ENCODE results near the gene PCCB. TPM values are rescaled to one million over a fixed set of nuclear protein-coding genes. Genes with fewer than 3 reads are reported as not detected.

PCCB gene
- total RNA-seq, 1 donor from 2014 or later: 35.2 TPM

DNA sequence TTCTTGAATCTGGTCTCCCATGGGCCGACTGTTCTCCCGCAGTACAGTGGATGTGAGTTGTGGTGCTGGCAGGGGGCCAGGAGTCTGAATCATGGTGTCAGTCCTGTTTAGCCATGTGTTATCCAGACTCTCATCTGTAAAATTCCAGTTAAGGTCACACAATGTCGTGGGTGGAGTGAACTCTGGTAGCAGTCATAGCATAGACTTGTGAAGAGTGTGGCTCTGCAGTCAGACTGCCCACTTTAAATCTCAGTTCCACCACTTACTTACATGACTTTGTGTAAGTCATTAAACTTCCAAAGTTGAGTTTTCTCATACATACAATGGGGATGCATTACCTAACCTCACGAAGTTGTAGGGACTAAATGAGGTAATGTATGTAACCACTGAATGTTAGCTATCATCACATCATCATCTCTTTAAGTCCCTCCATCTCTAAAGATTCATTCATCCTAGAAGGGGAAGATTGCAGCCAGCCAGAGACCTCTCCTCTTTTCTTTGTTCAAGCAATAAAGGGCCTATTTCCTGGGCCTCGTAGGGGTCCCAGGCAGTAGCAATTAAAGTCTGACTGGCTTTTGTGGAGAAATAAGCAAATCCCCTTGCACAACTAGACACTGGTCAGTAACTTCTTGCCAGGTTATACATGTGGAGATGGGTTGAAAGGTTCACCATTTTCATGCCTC, 93.9 kb downstream of the PCCB start:
- Mint-ChIP-seq H3K4me3 (ENCODE audit: unreplicated experiment) (no peak overlapping the region), H3K27ac (ENCODE audit: unreplicated experiment) (no peak overlapping the region), H3K36me3 (ENCODE audit: low read depth, unreplicated experiment) (no peaks in the 10 kb centered on the region), H3K9me3 (ENCODE audit: unreplicated experiment) (no peaks in the 10 kb centered on the region), H3K27me3 (ENCODE audit: unreplicated experiment) (no peaks in the 10 kb centered on the region), H3K4me1 (ENCODE audit: unreplicated experiment) (peaks cover 2% of the 10 kb centered on the region)
- TF ChIP-seq, protein P1, sequence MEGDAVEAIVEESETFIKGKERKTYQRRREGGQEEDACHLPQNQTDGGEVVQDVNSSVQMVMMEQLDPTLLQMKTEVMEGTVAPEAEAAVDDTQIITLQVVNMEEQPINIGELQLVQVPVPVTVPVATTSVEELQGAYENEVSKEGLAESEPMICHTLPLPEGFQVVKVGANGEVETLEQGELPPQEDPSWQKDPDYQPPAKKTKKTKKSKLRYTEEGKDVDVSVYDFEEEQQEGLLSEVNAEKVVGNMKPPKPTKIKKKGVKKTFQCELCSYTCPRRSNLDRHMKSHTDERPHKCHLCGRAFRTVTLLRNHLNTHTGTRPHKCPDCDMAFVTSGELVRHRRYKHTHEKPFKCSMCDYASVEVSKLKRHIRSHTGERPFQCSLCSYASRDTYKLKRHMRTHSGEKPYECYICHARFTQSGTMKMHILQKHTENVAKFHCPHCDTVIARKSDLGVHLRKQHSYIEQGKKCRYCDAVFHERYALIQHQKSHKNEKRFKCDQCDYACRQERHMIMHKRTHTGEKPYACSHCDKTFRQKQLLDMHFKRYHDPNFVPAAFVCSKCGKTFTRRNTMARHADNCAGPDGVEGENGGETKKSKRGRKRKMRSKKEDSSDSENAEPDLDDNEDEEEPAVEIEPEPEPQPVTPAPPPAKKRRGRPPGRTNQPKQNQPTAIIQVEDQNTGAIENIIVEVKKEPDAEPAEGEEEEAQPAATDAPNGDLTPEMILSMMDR (IDR thresholded peaks at IDR 0.05; ENCODE audit: unreplicated experiment): no peak
- no peak for DNase-seq (ENCODE audit: low spot score)

DNA sequence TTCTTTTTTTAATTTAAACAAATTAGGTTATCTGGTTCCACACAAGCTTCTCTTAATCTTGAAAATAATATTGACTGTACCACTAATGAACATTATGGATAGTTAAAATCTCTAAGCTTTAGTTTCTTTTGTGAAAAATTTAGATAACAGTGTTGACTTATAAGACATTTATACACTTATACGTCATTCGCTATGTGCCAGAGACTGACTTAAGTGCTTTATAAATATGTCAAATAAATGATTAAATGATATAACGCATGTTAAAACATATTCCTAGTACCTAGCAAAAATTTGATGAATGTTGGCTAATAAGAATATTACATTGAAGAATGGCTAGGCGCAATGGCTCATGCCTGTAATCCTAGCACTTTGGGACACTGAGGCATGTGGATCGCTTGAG, 96.3 kb downstream of the PCCB start:
- H3K9me3 Mint-ChIP-seq (ENCODE audit: unreplicated experiment): no peaks in the 10 kb centered on the region
- TF ChIP-seq, protein P1 (IDR thresholded peaks at IDR 0.05; ENCODE audit: unreplicated experiment): no peak
- no peak overlapping the region for H3K4me3 Mint-ChIP-seq (ENCODE audit: unreplicated experiment)
- peaks cover 3% of the 10 kb centered on the region for H3K27me3 Mint-ChIP-seq (ENCODE audit: unreplicated experiment)
- H3K36me3 Mint-ChIP-seq (ENCODE audit: low read depth, unreplicated experiment): no peaks in the 10 kb centered on the region
- H3K27ac Mint-ChIP-seq (ENCODE audit: unreplicated experiment): no peak overlapping the region
- no peak for DNase-seq (ENCODE audit: low spot score)
- H3K4me1 Mint-ChIP-seq (ENCODE audit: unreplicated experiment): peaks cover 2% of the 10 kb centered on the region

DNA sequence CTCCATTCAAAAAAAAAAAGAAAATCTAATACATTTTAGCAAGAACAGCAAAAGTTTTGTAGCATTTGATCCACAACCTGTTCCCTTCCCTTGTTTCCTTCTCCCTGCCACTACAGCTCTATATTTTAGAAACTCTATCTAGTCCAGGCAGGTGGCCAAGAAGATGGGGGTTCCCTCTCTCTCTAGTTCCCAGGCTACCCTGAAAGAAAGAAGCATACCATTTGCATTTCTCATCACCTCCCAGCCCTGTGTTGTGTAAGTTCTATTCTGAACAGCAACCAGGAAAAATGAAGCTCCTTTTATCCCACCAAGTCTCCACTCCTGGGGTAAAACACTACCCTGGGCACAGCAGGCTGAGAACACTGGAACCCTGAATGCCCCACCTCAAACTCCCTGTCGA, 100.0 kb downstream of the PCCB start:
- H3K4me1 Mint-ChIP-seq (ENCODE audit: unreplicated experiment): peaks cover 2% of the 10 kb centered on the region
- H3K4me3 Mint-ChIP-seq (ENCODE audit: unreplicated experiment): no peak overlapping the region
- H3K27me3 Mint-ChIP-seq (ENCODE audit: unreplicated experiment): peaks cover 4% of the 10 kb centered on the region
- H3K9me3 Mint-ChIP-seq (ENCODE audit: unreplicated experiment): no peaks in the 10 kb centered on the region
- TF ChIP-seq, protein P1 (IDR thresholded peaks at IDR 0.05; ENCODE audit: unreplicated experiment): no peak
- no peak overlapping the region for H3K27ac Mint-ChIP-seq (ENCODE audit: unreplicated experiment)
- DNase-seq (ENCODE audit: low spot score): no peak
- peaks cover 3% of the 10 kb centered on the region for H3K36me3 Mint-ChIP-seq (ENCODE audit: low read depth, unreplicated experiment)

DNA sequence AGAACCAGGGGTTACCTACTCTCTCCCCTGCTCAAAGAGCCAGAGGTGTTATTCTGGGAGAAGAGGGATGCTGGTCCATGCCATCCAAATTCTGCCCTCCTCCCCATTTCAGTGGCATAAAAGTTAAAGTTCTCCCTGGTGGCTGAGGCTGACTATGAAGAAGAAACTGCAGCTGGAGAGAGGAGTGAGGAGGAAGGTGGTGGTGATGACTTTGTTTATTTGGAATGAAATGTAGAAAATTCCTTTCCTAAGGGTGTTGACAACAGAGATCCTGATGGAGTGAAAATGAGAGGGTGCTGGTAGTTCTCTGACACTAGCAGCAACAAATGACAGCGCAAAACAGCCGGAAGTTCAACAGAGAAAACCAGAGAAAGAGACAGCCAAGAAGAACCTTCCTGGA, 100.4 kb downstream of the PCCB start:
- H3K36me3 Mint-ChIP-seq (ENCODE audit: low read depth, unreplicated experiment): peaks cover 5% of the 10 kb centered on the region
- TF ChIP-seq, protein P1 (IDR thresholded peaks at IDR 0.05; ENCODE audit: unreplicated experiment): no peak
- no peak overlapping the region for H3K27ac Mint-ChIP-seq (ENCODE audit: unreplicated experiment)
- no peak overlapping the region for H3K4me3 Mint-ChIP-seq (ENCODE audit: unreplicated experiment)
- H3K9me3 Mint-ChIP-seq (ENCODE audit: unreplicated experiment): no peaks in the 10 kb centered on the region
- H3K27me3 Mint-ChIP-seq (ENCODE audit: unreplicated experiment): peaks cover 4% of the 10 kb centered on the region
- no peak for DNase-seq (ENCODE audit: low spot score)
- H3K4me1 Mint-ChIP-seq (ENCODE audit: unreplicated experiment): peaks cover 2% of the 10 kb centered on the region

DNA sequence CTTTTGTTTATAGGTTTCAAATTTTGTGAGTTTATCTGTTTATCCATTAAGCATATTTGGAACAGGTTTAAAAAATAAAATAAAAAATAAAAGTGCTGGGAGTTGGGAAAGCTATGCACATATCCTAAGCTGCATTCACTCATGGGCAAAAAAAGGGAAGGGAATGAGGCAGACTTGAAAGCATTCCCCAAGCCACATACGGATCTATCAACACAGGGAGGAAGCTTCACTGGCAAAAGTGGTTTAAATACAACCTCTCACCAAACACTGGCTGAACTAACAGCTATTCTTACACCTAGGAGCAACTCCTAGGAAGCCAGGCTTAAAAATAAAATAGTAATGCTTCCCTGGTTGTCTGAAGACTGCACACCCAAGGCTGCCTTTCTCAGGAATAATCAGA, 101.2 kb downstream of the PCCB start:
- TF ChIP-seq, protein P1 (IDR thresholded peaks at IDR 0.05; ENCODE audit: unreplicated experiment): no peak
- H3K36me3 Mint-ChIP-seq (ENCODE audit: low read depth, unreplicated experiment): peaks cover 5% of the 10 kb centered on the region
- H3K27me3 Mint-ChIP-seq (ENCODE audit: unreplicated experiment): peaks cover 4% of the 10 kb centered on the region
- no peaks in the 10 kb centered on the region for H3K9me3 Mint-ChIP-seq (ENCODE audit: unreplicated experiment)
- no peaks in the 10 kb centered on the region for H3K4me1 Mint-ChIP-seq (ENCODE audit: unreplicated experiment)
- H3K4me3 Mint-ChIP-seq (ENCODE audit: unreplicated experiment): no peak overlapping the region
- H3K27ac Mint-ChIP-seq (ENCODE audit: unreplicated experiment): no peak overlapping the region
- DNase-seq (ENCODE audit: low spot score): no peak

Measured in endothelial cell (in vitro differentiated cells).